NCI-H345 treated with DMSO at 0.1 percent for 48 hours (cell line): ENCODE results near the gene DLGAP4.

Experiments
- DNase-seq: peaks from one replicate; lab custom pipeline; 2025; ENCODE audit not compliant: unreplicated experiment; lab: John Stamatoyannopoulos, UW

DLGAP4 gene

DNA sequence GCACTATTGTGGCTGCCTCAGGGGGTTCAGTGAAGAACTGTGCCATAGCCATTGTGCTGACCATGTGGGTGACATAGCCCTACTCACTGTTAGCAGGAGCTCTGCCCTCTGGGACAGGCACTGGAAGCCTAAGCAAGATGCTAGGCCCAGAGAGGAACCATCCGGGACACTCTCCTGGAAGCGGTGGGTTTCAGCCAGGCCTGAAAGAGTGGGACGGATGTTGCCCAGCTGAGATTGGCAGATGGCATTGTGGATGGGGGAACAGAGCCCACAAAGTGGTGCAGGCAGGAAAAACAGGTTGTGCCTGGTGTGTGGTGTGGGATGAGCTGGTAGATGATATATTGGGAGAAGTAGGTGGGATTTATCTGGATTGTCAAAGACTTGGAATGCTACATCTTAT, 40.1 kb downstream of the DLGAP4 start:
- no peak for DNase-seq

DNA sequence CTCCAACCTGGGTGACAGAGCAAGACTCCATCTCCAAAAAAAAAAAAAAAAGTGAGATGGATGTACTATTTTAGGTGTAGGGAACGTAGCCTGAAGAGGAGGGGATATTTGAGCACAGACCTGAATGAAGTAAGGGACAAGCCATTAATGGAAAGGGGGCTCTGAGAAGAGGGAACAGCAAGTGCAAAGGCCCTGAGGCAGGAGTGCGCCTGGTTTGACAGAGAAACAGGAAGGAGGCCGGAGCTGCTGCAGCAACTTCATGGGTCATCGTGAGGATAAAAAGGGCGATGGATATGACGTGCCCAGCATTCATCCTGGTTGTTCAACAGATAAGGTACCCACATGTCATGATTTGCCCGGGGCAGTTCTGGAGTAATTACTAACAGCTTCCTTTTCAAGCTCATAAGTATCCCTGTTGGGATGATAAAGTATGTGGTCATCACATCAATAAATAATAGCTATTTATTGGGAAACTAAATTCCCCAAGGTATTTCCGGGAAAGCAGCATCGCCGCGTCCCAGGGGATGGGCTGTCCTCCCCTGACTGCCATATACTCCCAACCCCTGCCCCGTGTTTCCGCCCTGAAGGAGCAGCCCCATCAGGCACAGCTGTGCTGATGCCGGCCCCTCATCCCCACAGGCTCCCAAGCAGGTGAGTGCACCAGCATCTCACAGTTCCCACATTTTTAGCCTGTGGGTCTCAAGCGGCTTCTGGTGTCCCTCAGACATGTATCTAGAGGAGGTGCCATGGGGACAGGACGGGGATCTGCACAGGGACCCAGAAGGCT, 43.4 kb downstream of the DLGAP4 start:
- DNase-seq, result no peak

DNA sequence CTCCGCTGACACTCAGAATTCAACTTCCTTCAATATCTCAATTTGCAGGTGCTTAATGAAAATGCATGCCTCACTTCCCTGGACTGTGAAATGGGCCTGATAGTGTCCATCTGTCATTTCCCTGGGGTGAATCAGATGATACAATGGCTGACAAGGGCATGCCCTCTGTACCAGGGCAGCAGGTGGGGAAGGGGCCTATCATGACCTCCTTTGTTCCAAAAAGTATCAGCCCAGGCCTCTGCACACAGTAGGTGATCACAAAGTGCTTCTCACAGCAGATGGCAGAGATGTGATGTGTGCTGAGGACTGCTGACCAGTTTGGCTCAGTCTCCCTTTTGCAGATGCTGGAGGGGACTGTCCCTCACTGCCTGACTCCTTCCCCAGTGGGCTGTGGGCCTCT, 44.3 kb downstream of the DLGAP4 start:
- DNase-seq, result no peak

DNA sequence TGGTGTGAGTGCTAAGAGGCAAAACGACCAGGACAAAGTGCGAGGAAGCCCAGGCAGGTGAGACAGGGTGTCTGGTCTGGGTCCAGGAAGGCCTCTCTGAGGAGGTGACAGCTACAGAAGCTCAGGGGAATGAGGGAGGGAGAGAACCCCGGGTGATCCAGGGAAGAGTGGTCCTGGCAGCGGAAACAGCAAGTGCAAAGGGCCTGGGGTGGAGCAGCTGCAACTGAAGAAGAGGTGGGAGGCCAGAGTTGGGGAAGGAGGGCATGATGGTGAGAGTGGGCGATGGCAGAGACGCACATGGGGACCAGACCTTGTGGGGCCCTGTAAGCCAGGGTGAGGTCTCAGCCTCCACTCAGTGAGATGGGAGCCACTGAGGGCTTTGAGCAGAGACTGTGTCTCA, 45.8 kb downstream of the DLGAP4 start:
- DNase-seq, result no peak

DNA sequence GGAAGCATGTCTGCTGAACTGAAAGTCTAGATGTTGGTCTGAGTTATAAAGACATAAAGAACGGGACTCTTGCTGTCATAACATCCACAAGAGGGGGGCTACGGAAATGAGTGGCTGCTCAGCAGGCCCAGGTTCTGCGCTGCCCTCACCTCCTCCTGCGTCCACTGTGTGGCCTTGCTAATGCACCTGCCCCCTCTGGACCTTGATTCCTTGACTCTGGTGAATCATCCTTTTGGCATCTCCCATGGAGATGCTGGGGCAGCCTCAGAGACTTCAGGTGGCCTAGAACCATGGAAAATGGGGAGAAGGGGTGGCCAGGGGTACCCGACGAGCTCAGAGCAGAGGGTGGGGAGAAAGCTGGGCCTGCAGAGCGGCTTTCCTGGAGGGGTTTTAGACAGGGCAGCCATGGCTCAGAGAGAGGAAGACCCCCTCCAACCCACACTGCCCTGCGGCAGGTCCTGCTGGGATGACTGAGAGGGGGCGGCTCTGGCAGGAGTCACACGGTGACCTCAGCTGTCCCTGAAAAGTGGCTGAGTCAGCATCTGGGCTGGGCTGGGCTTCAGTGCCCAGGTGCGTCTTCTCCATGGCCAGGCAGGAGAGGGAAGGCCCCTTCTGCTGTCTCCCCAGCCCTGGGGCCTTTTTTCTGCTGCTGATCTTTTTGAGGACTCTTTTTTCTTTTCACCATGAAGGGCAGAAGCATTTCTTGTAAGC, 46.9 kb downstream of the DLGAP4 start:
- DNase-seq, result no peak

DNA sequence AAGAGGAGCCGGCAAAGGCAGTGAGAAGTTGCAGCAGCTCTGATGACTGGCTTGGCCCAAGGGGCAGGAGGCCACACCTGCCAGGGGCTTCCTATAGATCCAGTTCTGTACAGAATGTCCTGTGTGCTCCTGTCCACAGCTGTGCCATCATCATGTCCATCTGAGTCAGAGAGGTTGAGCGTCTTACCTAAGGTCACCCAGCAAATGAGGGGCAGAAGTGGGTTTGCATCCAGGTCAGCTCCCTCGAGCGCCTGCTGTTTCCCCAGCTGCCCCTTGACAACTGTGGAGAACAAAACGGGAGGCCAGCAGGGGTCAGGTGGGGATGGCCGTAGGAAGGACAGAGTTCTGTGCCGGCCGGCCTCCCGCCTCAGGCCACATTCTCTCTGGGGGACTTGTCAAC, 47.6 kb downstream of the DLGAP4 start:
- no peak for DNase-seq

DNA sequence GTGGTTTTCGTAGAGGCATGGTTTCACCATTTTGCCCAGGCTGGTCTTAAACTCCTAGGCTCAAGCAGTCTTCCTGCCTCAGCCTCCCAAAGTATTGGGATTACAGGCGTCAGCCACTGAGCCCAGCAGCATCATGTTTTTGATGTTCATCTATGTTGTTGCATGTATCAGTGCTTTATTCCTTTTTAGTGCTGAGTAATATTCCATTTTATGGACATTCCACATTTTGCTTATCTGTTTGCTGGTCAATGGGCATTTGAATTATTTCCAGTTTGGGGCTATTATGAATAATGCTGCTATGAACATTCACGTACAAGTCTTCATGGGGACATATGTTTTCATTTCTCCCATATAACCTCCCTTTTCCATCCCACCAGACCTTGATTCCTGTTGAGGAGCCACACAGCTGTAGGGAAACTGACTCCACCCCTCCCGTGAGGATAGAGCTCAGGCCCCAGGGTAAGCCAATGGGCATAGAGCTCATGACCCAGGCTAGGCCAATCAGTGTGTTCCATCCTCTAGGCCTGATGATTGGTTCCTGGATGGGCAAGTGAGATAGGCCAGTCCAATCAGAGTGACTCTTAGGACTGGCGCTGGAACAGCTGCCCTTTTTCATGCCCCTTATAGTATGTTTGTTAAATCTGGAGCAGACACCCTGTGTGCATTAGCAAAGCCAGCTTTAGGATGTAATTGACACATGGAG, 49.5 kb downstream of the DLGAP4 start:
- no peak for DNase-seq

DNA sequence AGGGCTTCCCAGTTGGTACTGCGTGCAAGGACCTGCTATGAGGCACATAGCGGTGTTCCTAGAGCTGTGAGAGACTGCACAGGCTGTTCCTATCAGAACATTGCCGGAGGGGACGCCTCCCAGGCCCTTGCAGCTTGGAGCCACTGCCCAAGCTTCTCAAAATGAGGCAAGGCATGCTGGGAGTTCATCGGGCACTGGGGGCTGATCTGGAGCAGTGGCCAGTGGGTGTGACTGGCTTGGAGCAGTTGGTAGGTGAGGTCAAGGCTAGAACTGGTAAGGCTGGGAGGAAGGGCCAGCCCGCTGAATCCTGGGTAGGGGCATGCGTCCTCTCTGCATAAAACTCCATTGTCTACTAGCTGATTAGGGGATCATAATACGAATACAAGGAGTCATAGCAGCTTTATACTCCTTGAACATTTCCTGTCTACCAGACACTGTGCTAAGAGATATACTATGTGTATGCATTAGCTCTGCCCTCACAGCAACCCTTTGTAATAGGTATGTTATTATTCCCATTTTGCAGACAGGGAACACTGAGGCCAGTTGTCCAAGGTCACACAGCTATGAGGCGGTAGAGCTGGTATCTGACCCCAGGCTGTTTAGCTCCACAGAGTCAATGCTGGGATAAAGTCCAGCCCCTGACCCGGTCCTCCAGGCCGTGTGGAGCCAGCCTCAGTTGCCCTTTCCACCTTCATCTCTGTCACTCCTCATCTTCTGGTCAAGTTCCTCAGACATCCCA, 53.7 kb downstream of the DLGAP4 start:
- DNase-seq, result no peak

DNA sequence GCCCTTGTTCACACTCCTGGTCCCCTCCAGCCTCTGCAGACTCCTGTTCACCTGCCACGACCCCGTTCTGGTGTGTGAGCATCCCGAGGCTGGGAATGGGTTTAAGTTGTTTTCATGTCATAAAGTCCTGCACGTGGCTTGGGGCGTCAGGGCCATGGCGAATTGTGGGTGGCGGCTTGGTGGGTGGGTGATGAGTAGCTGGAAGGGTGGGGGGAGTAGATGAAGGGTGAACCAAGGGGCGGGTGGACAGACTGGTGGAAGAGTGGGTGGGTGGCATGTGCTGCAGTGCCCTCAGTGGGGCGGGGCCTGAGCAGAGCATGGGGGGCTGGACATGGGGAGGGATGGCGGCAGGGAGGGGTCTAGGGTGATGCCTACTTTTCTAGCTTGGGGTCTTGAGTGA, 54.3 kb downstream of the DLGAP4 start:
- DNase-seq, result no peak

DNA sequence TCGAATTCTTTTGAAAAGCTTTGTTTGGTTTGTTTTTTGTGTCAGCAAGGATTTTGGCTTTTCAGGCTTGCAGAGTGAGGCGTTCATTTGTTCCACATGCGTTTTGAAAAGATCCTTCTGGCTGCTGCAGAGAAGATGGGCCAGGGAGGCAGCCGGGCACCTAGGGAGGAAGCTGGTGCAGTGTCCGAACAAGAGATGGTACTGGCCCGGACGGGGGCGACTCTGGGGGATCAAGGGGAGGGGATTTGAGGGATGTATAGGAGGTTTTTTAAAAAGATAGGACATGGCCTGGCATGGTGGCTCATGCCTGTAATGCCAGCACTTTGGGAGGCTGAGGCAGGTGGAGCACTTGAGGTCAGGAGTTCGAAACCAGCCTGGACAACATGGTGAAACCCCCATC, 55.3 kb downstream of the DLGAP4 start:
- DNase-seq, result no peak

DNA sequence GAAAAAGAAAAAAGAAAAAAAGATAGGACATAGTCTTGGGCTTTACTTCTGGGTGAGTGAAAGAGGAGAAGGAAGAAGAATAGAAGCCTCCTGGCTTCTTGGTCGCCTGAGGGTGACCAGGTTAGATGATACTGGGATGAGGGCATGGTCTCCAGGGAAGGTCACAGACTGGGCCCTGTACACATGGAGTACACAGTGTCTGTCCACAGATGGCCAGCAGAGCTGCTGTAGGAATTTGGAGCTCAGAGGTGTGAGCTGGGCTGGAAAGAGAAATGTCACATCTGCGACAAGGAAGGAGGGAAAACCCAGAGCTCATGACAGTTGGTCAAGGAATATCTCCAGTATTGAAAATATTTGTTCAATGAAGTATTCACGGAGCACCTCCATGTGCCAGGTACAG, 56.1 kb downstream of the DLGAP4 start:
- DNase-seq, result no peak

DNA sequence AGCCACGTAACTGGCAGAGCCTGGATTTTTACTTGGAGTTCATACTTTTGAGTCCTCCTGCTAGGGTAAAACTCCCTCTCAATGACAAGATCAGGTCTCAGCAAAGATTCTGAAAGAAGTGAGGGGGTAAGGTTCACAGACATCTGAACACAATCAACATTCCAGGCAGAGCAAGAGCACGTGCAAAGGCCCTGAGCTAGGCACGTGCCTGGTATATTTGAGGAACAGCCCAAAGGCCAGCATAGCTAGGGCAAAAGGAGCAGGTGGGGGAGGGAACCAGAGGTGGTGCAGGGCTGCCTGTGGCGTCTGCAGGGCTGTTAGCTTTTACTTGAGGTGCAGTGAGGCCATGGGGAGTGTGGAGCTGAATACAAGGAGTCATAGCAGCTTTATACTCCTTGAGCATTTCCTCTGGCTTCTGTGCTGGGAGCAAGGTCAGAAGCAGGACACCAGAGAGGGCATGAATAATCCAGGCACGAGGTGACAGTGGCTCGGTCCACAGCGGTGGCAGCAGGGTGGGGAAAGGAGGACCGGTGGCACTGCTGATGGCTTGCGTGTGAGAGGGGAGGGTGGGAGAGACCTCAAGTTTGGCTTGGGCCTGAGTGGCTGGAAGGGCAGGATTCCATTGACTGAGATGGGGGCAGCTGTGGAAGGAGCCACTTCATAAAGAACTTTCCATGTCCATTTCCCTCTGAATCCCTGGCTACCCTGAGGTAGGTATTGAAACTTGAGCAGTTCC, 57.0 kb downstream of the DLGAP4 start:
- DNase-seq, result no peak

DNA sequence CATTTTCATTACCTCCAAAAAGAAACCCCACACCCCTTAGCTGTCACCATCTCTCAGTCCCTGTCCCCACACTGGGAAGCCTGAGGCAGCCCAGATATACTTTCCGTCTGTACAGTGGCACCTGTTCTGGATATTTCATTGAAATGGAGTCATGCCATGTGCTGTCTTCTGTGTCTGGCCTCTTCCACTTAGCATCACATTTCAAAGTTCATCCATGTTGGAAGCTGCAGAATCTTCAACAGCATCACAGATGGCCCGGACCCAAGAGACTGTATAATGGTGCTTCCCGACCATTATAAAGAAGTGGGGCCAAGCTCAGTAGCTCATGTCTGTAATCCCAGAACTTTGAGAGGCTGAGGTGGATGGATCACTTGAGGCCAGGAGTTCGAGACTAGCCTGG, 58.4 kb downstream of the DLGAP4 start:
- no peak for DNase-seq

DNA sequence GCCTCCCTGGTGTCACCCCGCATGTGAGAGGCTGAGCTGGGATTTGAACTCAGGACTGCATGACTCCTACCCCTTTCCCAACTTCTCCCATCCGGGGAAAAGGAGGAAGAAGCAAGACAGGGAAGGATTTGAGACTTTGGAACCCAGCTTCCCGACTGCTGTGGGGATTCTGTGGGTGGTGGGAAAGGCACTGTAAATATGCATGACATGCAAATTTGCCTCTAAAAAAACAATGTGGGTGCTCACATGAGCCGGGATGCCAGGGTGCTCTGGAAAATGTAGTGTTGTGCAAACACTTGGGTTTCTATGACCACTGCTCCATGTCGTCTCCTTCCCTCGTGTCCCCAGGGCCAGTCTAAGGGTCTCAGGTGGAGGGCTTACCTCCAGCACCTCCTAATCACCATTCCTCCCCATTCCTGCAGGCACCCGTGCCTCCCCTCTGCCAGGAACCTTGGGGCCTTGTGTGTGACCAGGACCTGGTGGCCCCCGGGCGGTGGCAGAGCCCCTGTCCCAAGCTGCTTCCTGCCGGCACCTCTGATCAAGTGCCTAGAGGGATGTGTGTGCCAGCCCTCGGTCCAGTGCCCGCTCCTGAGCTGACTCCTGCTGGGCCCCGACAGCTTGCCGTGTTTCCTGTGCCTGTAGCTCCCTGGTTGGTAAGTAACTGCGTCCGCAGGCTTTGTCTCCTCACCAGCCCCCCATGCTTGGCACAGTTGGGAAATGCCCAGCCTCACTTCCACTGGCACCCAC, 60.7 kb downstream of the DLGAP4 start:
- DNase-seq, result no peak

DNA sequence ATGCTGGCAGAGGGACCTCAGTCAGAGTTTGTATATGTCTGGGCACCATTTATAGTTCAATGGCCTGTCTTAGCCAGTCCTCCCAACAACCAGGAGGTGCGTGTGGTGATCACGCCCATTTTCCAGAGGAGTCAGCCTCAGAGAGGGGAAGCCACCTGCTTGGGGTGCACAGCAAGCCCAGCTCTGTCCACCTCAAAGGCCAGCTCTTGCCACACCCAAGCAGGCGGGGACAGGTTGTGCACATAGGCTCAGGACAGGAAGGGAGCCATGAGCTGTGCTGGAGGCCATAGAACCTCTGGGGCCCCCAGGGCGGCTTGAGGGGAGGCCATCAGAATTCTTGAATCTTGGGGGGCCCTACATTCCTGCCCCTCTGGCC, 61.2 kb downstream of the DLGAP4 start:
- no peak for DNase-seq

DNA sequence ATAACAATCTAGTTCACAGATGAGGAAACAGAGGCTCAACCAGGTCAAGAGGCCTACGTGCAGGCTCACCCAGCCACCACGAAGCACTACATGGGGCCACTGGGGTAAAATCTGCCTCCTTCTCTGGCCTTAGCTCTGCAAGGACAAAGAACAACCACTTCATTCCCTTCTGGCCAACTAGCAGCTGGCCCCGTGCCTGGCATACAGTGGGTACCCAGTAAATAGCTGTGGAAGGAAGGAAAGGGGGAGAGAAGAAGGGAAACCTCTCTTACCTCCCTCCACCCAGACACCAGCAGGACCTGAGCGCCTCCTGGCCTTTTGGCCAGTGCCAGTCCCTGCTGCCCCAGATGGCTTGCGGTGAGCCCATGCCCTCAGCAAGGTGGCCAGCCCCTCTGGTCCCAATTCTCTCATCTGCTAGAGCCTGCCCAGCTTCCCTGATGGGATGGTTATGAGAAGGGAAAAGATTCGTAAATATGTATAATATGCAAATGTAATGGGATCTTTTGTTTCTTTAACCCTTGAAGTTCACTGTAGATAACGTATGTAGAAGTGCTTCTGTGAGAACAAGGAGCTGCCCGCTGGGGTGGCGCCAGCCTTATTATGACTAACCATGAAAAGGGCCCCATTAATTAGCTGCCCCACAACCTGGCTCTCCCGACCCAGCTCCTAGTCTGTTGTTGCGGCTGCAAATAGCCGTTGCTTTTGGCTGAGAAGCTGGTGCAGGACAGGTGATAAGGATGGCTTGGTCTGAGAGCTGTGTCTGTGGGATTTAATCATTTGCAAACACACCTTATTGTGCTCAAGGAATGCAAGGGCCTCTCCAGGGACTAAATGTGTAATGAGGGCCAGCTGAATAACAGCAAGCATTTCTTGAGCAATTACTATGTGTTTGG, 62.0 kb downstream of the DLGAP4 start:
- no peak for DNase-seq

DNA sequence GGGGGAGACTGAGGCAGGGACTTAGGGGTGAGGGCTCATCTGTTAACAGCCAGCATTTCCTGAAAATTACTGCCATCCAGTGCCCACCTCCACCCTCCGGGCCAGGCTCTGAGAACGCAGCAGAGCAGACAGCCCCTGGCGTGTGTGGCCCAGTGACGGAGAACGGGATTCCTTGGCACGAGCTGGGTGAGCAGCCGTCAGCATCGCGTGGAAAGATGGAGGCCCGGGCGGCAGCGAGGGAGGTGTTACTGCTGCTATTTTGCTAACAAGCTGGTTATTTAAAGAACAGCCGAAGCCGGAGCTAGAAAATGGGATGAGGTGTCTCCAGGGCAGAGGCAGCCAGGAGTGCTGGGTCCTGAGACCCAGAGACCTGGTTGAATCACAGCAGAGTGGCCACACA, 62.7 kb downstream of the DLGAP4 start:
- DNase-seq, result no peak

DNA sequence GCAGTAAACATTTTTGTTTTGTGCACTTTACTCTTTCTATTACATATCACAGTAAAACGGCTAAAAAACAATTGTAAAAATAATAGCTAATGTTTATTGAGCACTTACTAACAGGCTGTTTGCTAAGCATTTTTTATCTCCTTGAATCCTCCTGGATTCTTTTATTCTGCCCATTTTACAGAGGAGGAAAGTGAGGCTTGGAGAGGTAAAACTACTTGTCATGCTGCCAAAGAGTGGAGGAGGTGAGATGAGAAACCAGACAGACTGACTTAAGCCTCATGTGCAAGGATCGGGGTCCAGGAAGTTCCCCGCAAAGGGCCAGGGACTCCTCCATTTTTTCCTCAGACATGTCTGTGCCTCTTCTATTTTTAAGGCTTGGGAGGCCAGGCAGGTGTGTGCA, 63.6 kb downstream of the DLGAP4 start:
- no peak for DNase-seq
